T follicular helper cell (primary cell): ENCODE results near the gene SH3GLB2.
"Not testable (repeated sequence)": the region's sequence is repeated elsewhere in the genome, so short reads cannot be mapped to it uniquely, and the experiment has no call there.

ENCODE experiments used
- DNase-seq: peaks from one replicate; pipeline ENCODE4 v3.0.0-alpha.2; 2020; ENCODE audit warnings: low read depth

SH3GLB2 gene

GRCh38 chr9:128998462-128998861 lies 29.7 kb downstream of the SH3GLB2 start:
- no peak for DNase-seq

- DNase-seq = no peak
Observed at GRCh38 chr9:128995791-128996190, 32.3 kb downstream of the SH3GLB2 start.

GRCh38 chr9:128992995-128993394 lies 35.1 kb downstream of the SH3GLB2 start:
- no peak for DNase-seq

- no peak for DNase-seq
Observed at GRCh38 chr9:128987805-128988204, 40.3 kb downstream of the SH3GLB2 start.

- no peak for DNase-seq
Observed at GRCh38 chr9:128986671-128987070, 41.5 kb downstream of the SH3GLB2 start.

GRCh38 chr9:128983536-128983935 lies 44.6 kb downstream of the SH3GLB2 start:
- no peak for DNase-seq

- DNase-seq = no peak
Observed at GRCh38 chr9:128979111-128979510, 49.0 kb downstream of the SH3GLB2 start.

DNA sequence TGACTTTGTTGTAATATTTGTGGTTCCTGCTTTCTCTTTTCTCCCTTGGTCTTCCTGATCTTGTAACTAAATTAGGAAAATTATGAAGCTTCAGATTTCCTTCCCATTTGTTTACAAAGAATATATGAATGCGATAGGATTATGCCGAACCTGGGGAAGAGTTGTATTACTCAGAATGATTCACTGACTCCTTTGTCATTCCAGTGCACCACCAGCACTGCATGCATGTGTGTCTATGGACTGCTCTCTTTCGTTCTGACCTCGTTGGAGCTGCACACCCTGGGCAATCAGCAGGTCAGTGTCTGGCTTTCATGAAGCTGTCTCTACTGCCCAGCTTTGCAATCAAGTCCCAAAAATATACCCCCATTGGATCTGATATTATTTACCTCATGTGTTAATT lies 55.2 kb downstream of the SH3GLB2 start:
- DNase-seq = no peak

DNA sequence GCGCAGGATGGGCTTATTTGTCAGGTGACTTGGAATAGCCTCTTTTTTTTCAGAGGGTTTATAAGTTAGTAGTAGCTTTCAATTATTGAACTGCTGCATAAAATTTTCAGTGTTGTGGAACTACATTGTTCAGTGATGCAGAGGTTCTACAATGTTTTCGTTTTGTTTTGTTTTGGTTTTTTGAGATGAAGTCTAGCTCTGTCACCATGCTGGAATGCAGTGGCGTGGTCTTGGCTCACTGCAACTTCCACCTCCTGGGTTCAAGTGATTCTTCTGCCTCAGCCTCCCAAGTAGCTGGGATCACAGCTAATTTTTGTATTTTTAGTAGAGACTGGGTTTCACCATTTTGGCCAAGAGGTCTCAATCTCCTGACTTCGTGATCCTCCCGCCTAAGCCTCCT lies 58.6 kb downstream of the SH3GLB2 start:
- DNase-seq = no peak

DNA sequence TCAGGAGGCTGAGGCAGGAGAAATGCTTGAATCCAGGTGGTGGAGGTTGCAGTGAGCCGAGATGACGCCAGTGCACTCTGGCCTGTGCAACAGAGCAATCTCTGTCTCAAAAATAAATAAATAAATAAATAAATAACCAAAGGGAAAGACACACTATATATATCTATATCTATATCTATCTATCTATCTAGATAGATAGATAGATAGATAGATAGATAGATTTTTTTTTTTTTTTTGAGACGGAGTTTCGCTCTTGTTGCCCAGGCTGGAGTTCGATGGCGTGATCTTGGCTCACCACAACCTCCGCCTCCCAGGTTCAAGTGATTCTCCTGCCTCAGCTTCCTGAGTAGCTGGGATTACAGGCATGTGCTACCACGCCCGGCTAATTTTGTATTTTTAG lies 66.7 kb downstream of the SH3GLB2 start:
- not testable (repeated sequence) for DNase-seq
